Nephron progenitor cell (in vitro differentiated cells): ENCODE measurements around the gene BACE2.
"Not testable (repeated sequence)": the region's sequence is repeated elsewhere in the genome, so short reads cannot be mapped to it uniquely, and the experiment has no call there.

Source experiments
- DNase-seq: peaks from one replicate; pipeline ENCODE4 v3.0.0; 2021
- H3K27ac Mint-ChIP-seq: 2 replicates; pipeline ENCODE4 v1.8.0; 2021; ENCODE audit warnings: mild to moderate bottlenecking, moderate library complexity, mixed read lengths
- H3K27me3 Mint-ChIP-seq: 2 replicates; pipeline ENCODE4 v1.8.0; 2021; ENCODE audit warnings: mild to moderate bottlenecking, low read depth, mixed read lengths; ENCODE audit not compliant: poor library complexity
- H3K36me3 Mint-ChIP-seq: 2 replicates; pipeline ENCODE4 v1.8.0; 2021; ENCODE audit warnings: low read depth, mixed read lengths
- H3K4me1 Mint-ChIP-seq: 2 replicates; pipeline ENCODE4 v1.8.0; 2021; ENCODE audit warnings: mixed read lengths
- H3K4me3 Mint-ChIP-seq: 2 replicates; pipeline ENCODE4 v1.8.0; 2021; ENCODE audit warnings: mild to moderate bottlenecking, moderate library complexity, mixed read lengths
- H3K9me3 Mint-ChIP-seq: 2 replicates; pipeline ENCODE4 v1.8.0; 2021; ENCODE audit warnings: mild to moderate bottlenecking, moderate library complexity, mixed read lengths
- TF ChIP-seq, protein P1 (sequence below): fragments of 200-600 bp; sonication (generic); IDR thresholded peaks from 2 replicates; pipeline ENCODE4 v1.5.0; 2021; ENCODE audit warnings: antibody characterized with exemption

Gene BACE2

DNA sequence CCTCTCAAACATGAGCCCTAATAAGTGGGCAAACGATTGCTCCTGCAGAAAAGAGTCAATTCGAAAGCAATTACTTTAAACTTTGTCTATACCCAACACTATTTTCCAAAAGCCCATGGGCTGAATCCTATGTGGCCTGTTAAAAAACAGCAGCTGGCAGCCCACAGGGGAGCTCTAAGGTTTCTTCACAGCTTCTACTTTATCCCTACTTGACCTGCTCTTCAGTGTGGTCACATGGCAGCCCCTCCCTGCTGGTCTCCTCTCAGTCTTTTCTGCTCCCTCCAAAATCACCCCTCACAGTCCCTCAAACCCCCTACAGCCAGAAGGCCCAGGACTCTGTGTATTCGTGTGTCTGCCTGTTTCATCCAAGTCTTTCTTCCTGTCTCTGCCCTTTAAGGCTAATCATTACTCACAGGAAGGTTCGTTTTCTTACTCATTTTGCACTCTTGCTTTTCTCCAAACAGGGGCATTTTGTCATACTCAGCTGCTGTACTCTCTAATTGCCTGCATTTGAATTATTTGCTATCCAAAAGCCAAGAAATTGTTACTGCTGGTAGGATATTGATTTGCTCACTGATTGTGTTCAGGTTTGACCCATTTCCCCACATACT, 86.2 kb downstream of the BACE2 start:
- peaks cover 8% of the 10 kb centered on the region for H3K4me1 Mint-ChIP-seq
- H3K27me3 Mint-ChIP-seq: peaks cover 19% of the 10 kb centered on the region
- TF ChIP-seq, protein P1, sequence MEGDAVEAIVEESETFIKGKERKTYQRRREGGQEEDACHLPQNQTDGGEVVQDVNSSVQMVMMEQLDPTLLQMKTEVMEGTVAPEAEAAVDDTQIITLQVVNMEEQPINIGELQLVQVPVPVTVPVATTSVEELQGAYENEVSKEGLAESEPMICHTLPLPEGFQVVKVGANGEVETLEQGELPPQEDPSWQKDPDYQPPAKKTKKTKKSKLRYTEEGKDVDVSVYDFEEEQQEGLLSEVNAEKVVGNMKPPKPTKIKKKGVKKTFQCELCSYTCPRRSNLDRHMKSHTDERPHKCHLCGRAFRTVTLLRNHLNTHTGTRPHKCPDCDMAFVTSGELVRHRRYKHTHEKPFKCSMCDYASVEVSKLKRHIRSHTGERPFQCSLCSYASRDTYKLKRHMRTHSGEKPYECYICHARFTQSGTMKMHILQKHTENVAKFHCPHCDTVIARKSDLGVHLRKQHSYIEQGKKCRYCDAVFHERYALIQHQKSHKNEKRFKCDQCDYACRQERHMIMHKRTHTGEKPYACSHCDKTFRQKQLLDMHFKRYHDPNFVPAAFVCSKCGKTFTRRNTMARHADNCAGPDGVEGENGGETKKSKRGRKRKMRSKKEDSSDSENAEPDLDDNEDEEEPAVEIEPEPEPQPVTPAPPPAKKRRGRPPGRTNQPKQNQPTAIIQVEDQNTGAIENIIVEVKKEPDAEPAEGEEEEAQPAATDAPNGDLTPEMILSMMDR: no peak
- H3K9me3 Mint-ChIP-seq: peaks cover 47% of the 10 kb centered on the region
- H3K36me3 Mint-ChIP-seq: peaks cover 73% of the 10 kb centered on the region
- no peak for DNase-seq
- no peak overlapping the region for H3K27ac Mint-ChIP-seq
- no peak overlapping the region for H3K4me3 Mint-ChIP-seq

DNA sequence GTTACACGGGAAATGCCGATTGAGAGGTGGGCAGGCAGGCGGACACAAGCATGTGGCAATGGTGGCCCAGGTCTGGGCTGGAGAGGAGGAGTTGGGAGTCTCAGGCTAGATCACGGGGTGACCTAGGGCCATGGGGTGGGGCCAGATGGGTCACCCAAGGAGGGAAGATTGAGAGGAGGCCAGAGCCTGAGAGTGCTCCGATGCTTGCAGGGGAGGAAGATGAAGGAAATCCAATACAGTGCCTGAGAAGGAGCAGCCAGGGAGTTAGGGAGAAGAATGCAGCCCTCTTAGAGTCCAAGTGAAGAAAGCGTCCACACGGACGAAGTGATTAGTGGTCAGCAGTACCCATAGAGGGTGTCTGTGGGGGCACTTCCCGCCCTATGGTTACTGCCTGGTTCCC, 87.2 kb downstream of the BACE2 start:
- peaks cover 70% of the 10 kb centered on the region for H3K36me3 Mint-ChIP-seq
- H3K4me1 Mint-ChIP-seq: peaks cover 8% of the 10 kb centered on the region
- H3K27ac Mint-ChIP-seq: no peak overlapping the region
- no peak for DNase-seq
- peaks cover 15% of the 10 kb centered on the region for H3K27me3 Mint-ChIP-seq
- H3K9me3 Mint-ChIP-seq: peaks cover 47% of the 10 kb centered on the region
- no peak overlapping the region for H3K4me3 Mint-ChIP-seq
- TF ChIP-seq, protein P1: no peak

DNA sequence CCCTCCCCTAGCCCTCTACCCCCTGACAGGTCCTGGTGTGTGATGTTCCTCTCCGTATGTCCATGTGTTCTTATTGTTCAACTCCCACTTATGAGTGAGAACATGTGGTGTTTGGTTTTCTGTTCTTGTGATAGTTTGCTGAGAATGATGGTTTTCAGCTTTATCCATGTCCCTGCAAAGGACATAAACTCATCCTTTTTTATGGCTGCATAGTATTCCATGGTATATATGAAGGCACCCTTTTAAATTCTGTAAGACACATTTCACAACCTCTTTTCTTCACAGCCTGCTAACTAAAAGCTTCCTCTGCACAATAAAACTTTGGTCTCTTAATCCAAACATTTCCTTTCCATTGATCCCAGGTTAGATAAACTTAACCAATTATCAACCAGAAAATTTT, 88.3 kb downstream of the BACE2 start:
- H3K27me3 Mint-ChIP-seq: peaks cover 15% of the 10 kb centered on the region
- H3K4me3 Mint-ChIP-seq, DNase-seq, H3K27ac Mint-ChIP-seq, H3K4me1 Mint-ChIP-seq: not testable (repeated sequence)
- H3K36me3 Mint-ChIP-seq: peaks cover 62% of the 10 kb centered on the region
- peaks cover 47% of the 10 kb centered on the region for H3K9me3 Mint-ChIP-seq

DNA sequence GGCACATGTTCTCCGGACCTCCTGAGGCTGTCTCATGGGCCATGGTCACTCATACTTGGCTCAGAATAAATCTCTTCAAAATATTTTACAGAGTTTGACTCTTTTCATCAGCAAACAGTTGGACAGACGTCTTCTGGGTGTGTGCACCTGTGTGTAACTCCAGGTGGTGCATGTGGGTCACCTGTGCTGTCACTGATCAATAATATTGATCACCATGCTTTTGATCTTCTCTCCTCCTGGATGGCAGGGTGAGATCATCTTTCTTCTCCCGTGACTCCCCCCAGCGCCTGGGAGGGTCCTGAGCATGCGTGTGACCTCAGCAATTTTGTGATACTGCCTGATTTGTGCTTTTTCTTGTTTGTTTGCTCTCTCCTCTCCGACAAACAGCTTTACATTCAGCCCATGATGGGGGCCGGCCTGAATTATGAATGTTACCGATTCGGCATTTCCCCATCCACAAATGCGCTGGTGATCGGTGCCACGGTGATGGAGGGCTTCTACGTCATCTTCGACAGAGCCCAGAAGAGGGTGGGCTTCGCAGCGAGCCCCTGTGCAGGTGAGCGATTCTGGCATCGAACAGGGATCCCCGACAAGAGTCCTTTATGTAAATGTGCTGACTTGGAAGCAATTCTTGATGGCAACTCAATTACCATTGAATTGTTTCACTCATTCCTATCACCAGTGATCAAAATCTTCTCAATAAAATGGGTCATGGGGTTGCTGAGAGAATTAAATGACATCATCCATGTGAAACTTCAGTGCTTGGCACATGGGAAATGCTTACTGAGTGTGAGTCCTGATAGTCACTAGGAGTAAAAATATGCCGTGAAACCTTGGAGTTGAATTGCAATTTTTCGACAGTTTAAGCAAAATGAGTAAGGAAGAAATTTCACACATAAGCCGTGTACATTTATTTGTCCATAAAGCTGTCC, 89.1 kb downstream of the BACE2 start:
- Mint-ChIP-seq H3K27me3 (peaks cover 15% of the 10 kb centered on the region), H3K4me1 (peaks cover 4% of the 10 kb centered on the region), H3K27ac (no peak overlapping the region), H3K4me3 (no peak overlapping the region), H3K9me3 (peaks cover 47% of the 10 kb centered on the region), H3K36me3 (peaks cover 54% of the 10 kb centered on the region)
- no peak for DNase-seq
- TF ChIP-seq, protein P1: no peak

DNA sequence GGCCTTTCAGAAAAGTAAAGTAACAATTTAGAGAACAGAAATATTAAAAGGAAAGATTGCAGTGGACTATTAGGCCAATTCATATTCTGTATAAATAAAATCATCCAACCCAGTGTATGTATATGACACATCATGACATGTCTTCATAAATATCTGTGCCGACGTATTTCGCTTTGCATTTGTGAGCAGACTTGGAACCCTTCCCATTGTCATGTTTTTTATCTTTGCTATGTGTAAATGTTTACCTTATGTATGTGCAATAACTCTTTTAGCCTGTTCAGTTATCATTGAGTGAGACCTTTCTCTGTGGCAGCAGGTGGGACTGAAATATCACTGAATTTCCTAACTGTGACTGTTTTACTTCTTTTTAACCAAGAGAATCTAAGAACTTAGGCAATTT, 90.7 kb downstream of the BACE2 start:
- Mint-ChIP-seq H3K27me3 (peaks cover 12% of the 10 kb centered on the region), H3K36me3 (peaks cover 42% of the 10 kb centered on the region), H3K4me1 (no peaks in the 10 kb centered on the region), H3K4me3 (no peak overlapping the region), H3K27ac (no peak overlapping the region), H3K9me3 (peaks cover 41% of the 10 kb centered on the region)
- TF ChIP-seq, protein P1: no peak
- no peak for DNase-seq

DNA sequence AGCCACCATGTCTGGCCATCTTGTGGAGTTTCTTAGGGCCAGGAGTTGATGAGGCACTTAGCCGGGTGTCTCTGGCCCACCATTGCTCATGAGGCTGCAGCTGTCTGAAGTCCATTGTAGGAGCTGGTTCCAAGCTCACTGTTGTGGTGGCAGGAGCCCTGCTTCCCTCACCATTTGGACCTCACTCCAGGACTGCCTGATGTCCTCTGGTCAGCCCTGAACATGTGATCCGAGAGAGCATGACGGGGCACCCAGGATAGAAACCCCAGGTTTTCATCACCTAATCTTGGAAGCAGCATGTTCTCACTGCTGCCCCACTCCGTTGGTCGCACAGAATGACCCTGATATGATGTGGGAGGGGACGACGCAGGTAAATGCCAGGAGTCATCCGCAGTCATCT, 92.5 kb downstream of the BACE2 start:
- no peak overlapping the region for H3K27ac Mint-ChIP-seq
- no peak overlapping the region for H3K4me3 Mint-ChIP-seq
- H3K36me3 Mint-ChIP-seq: peaks cover 42% of the 10 kb centered on the region
- H3K9me3 Mint-ChIP-seq: peaks cover 39% of the 10 kb centered on the region
- no peak for DNase-seq
- peaks cover 18% of the 10 kb centered on the region for H3K27me3 Mint-ChIP-seq
- H3K4me1 Mint-ChIP-seq: no peaks in the 10 kb centered on the region
- TF ChIP-seq, protein P1: no peak
